NCI-H82 treated with DMSO at 0.1 percent for 48 hours (cell line): ENCODE measurements around the gene TMEM119.
A peak's percentile ranks its signal among the peaks of the same experiment; 100 is the strongest.
"Not testable (repeated sequence)": the region's sequence is repeated elsewhere in the genome, so short reads cannot be mapped to it uniquely, and the experiment has no call there.

Experiments
- DNase-seq: peaks from one replicate; lab custom pipeline; 2025; ENCODE audit not compliant: unreplicated experiment; lab: John Stamatoyannopoulos, UW

Gene TMEM119

GRCh38 chr12:108635201-108635996 is 37.5 kb upstream of the TMEM119 start:
- no peak for DNase-seq

GRCh38 chr12:108634341-108634751 is 36.5 kb upstream of the TMEM119 start:
- no peak for DNase-seq

- DNase-seq: no peak
Observed at GRCh38 chr12:108633534-108634248, 35.8 kb upstream of the TMEM119 start, which contains the start of gene SELPLG. TSS of gene SELPLG (minus strand) at chr12:108633894. CDS start at chr12:108624307, 9,587 bp downstream.

DNA sequence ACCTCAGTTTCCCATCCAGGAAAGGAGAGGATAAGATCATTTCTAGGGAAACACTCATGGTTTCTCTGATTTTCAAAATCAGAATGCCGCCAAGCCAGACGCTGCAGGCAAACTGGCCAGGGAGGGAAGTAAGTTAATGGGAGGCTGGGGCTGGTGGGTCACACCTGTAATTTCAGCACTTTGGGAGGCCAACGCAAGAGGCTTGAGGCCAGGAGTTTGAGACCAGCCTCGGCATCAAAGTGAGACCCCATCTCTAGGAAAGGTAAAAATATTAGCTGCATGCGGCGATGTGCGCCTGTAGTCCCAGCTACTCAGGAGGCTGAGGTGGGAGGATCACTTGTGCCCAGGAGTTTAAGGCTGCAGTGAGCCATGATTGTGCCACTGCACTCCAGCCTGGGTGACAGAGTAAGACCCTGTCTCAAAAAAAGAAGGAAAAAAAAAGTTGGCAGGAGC is 35.2 kb upstream of the TMEM119 start:
- DNase-seq: no peak

GRCh38 chr12:108631261-108631660 is 33.4 kb upstream of the TMEM119 start:
- DNase-seq: not testable (repeated sequence)

DNA sequence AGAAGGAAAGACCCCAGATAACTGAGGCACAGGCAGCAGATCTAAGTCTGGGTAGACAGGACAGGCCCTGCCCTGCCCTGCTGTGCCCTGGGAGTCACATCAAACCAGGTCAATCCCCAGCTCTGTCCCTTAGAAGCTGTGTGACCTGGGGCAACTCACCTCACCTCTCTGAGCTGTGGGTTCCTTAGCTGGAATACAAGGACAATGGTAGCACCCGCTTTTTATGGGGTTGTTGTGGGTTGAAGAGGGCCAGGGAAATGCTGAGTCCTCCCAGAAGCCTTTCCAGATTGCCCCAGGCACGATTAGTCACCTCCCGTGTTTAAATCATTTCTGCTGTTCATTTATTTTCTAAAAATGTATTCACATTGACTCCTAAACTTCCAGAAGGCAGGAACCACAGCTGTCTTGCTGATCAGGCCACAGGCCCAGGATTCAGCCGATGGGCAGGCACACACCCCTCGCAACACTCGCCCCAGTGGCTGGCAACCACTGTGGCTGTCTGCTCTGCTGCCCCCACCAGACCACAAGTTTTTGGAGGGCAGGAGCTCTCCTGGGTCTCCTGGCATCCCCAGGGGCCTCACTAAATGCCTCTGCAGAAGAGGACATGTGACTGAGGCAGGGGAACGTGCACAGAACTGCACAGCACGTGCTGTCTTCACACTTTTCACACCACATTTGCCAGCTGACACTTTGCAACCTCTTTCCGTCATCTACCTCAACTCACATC is 32.8 kb upstream of the TMEM119 start:
- DNase-seq: no peak

DNA sequence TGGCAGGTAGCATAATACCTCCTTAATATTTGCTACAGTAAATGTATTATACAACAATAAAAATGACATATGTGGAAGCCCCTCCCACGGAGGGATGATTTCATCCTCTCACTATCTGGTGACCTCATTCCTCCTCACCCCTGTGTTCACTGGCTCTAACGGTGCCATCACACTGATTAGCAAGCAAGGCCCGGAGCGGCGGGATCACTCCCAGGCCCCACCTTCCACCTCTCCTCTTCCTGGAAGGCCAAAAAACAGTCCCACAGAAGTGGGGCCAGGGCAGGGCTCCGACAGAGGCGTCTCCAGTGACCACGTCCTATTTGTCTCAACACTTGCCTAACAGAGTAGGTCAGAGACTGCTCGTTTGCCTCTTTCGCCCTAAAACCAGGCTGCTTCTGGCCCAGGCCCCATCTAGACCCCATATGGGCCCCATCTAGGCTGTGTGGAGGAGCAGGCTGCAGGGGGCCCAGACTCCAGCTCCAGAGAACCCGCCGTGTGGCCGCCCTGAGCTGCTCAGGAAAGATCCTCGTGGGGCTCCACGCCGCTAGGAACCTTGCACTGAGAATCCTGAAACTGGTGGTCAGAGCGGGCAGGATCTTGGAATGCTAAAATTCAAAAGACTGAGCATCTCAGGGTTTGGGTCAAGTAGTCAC is 32.1 kb upstream of the TMEM119 start:
- no peak for DNase-seq

DNA sequence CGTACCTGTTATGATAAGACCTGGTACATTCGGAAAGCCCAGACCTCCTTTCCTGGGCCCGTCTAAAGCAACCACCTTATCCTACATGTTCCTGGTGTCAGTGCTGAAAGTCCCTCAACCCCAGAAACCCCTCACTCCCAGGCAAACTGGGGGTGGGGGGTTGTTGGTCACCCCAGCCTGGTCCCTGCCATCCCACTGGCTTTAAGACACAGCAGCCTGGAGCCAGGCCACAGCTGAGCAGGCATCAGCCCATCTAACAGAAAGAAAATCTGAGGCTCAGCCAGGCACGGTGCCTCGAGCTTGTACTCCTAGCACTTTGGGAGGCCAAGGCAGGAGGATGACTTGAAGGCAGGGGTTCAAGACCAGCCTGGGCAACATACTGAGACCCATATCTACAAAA is 31.3 kb upstream of the TMEM119 start:
- DNase-seq: no peak

- DNase-seq: no peak
Observed at GRCh38 chr12:108627134-108627920, 29.4 kb upstream of the TMEM119 start.

GRCh38 chr12:108625228-108625627 is 27.3 kb upstream of the TMEM119 start:
- DNase-seq: no peak

- DNase-seq: no peak
Observed at GRCh38 chr12:108623577-108623976, 25.7 kb upstream of the TMEM119 start.

- no peak for DNase-seq
Observed at GRCh38 chr12:108622921-108623514, 25.1 kb upstream of the TMEM119 start.

DNA sequence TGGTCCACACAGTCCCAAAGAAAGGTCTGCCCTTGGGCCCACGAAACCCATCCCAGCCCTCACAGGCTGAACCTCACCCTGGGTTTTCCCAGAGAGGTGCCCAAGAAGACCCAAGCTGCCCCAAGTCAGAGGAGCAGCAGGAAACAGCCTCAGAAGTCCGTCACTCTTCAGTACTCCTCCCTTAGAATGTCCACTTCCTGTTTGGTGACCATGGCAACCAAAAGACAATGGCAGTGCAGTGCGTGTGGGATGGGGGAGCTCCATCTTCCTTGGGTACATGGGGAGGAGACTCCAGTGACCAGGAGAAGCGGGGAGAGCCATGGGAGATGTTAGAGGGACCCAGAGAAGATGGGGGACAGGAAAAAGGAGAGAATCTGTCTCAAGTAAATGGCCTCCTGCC is 24.5 kb upstream of the TMEM119 start:
- DNase-seq: no peak

DNA sequence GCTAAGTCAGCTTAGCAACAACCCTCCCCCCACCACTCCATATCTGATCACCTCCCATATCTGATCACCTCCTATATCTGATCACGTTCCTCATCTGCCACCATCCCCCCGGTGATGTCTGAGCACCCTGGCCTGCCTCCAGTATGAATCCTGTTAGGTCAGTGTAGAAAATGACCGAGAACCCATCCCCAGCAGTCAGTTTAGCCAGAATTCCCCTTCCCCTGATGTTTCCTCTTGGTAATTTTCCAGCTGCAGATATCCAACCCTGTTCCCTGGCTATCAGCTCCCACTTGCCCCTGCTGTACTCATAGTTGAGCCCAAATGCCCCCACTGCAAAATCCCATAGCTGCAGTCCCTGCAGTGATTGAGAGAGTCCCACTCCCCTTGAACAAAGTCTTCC is 23.3 kb upstream of the TMEM119 start:
- DNase-seq: no peak

GRCh38 chr12:108620236-108620879 is 22.5 kb upstream of the TMEM119 start:
- DNase-seq: no peak

DNA sequence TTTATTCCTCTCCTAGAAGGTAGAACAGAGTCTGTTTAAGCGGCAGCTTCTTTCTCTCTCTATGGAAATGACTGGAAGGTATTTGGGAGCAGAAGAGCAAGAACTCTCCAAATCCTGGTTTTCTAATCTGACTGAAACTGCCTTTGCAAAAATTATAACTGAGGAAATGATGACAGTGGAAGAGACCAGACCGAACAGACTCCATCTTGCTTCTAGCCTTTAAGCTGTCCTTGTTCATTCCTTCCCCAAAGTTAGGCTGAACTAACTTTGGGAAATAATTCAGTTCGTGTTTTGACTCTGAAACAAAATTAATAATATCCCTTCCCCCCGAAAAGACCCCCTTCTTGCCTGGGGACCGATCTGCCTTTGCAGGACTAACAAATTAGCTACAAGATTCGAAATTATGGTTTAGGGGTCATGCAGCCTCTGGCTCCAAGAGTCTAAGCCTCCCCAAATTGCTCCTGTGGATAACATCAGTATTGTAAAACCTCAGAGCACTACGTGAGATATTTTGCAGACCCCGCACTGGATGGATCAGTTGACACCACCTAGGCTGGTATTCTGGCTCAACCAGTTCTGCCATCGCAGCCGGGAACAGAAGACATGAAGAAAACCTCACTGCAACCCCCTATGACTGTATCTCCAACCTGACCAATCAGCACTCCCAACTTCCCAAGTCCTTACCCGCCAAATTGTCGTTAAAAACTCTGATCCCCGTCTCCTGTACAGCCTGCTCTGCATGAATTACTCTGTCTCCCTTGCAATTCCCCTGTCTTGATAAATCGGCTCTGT is 21.7 kb upstream of the TMEM119 start:
- no peak for DNase-seq

DNA sequence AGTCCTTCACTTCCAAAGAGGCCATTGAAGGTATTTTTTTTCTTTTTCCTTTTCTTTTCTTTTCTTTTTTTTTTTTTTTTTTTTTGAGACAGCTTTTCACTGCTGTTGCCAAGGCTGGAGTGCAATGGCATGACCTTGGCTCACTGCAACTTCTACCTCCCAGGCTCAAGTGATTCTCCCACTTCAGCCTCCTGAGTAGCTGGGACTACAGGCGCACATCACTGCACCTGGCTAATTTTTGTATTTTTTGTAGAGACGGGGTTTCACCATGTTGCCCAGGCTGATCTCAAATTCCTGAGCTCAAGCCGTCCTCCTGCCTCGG is 21.0 kb upstream of the TMEM119 start:
- not testable (repeated sequence) for DNase-seq

- peak; percentile 16 for DNase-seq
Observed at GRCh38 chr12:108618079-108618952, 20.4 kb upstream of the TMEM119 start.
